Left cardiac atrium (tissue), 4 donors: ENCODE results near the gene ADAMTS20. TPM values are rescaled to one million over a fixed set of nuclear protein-coding genes. Genes with fewer than 3 reads are reported as not detected.
"Not testable (repeated sequence)": the region's sequence is repeated elsewhere in the genome, so short reads cannot be mapped to it uniquely, and the experiment has no call there.

Experiments used
- ATAC-seq, 2 donors: fragments of 200-7000 bp; cut with Tn5 transposase; one replicate each; pipeline ENCODE4 v1.9.1; 2020; ENCODE audit warnings: mild to moderate bottlenecking in 2 of 2, moderate library complexity in 2 of 2
- DNase-seq: peaks from one replicate; pipeline ENCODE4 v3.0.0-alpha.2; 2020
- intact Hi-C, 2 donors: fragments of 100-400 bp; cut with DNase I; formaldehyde crosslinking; loops; one replicate each; pipeline versions ENCODE4 v1.14.1 to v1.15.1; 2022 to 2023
- long read RNA-seq: library from polyadenylated mRNA; unstranded; transcript quantifications from one replicate; pipeline ENCODE4 v2.0.0, GENCODE V29; 2021
- total RNA-seq, 2 donors: library from RNA; stranded (reverse); fragmentation: NEBNext Ultra II Directional; extraction: Animal tissue kit (Norgen Biotek cat#: 25700); gene quantifications; one replicate each; pipeline ENCODE4 v1.2.1, GENCODE V29; 2021
- donor health status: DM: no; HTN: yes; CAD: no.
- donor health status: DM: no; HTN: yes; CAD: no; lungs with severe emphysema.
- donor health status: DM: yes; HTN: yes; CAD: no.
- donor health status: Dilated cardiomyopathy.

The ADAMTS20 gene
- not detected for total RNA-seq
- long read RNA-seq: 0 reads

GRCh38 chr12:43551971-43552559 lies at the start of gene ADAMTS20:
TSS of gene ADAMTS20 (minus strand) at chr12:43552203. CDS start at chr12:43551921, 282 bp downstream.
- ATAC-seq (peak in 1 of 2 donors; percentile 24), DNase-seq (no peak)
- intact Hi-C loops: no loop called here

GRCh38 chr12:43599708-43600107 lies 47.7 kb upstream of the ADAMTS20 start:
- ATAC-seq: no peak
- intact Hi-C loops: no loop called here

GRCh38 chr12:43599066-43599465 lies 47.1 kb upstream of the ADAMTS20 start:
- ATAC-seq (no peak), DNase-seq (no peak)
- intact Hi-C loops: no loop called here

More at GRCh38 chr12:43599708-43600107, 47.7 kb upstream of the ADAMTS20 start:
- no peak for DNase-seq

GRCh38 chr12:43590307-43590706 lies 38.3 kb upstream of the ADAMTS20 start:
- no peak for DNase-seq
- no peak for ATAC-seq
- intact Hi-C loops: no loop called here

GRCh38 chr12:43586646-43587245 lies 34.7 kb upstream of the ADAMTS20 start:
- ATAC-seq (no peak), DNase-seq (no peak)
- intact Hi-C loops: no loop called here

GRCh38 chr12:43585676-43586075 lies 33.7 kb upstream of the ADAMTS20 start:
- intact Hi-C loops: no loop called here
- DNase-seq (no peak), ATAC-seq (no peak)

GRCh38 chr12:43580601-43581000 lies 28.6 kb upstream of the ADAMTS20 start:
- intact Hi-C loops: no loop called here
- DNase-seq (no peak), ATAC-seq (no peak)

- intact Hi-C loops: no loop called here
- DNase-seq (no peak), ATAC-seq (no peak)
Measured at GRCh38 chr12:43579206-43579605, 27.2 kb upstream of the ADAMTS20 start.

GRCh38 chr12:43578782-43579181 lies 26.8 kb upstream of the ADAMTS20 start:
- intact Hi-C loops: no loop called here
- ATAC-seq (no peak), DNase-seq (no peak)

- intact Hi-C loops: no loop called here
- ATAC-seq (no peak), DNase-seq (no peak)
Measured at GRCh38 chr12:43577381-43577780, 25.4 kb upstream of the ADAMTS20 start.

- DNase-seq: no peak
- intact Hi-C loops: no loop called here
Measured at GRCh38 chr12:43576162-43576561, 24.2 kb upstream of the ADAMTS20 start.

GRCh38 chr12:43571885-43572284 lies 19.9 kb upstream of the ADAMTS20 start:
- ATAC-seq (no peak), DNase-seq (no peak)
- intact Hi-C loops: no loop called here

More at GRCh38 chr12:43576162-43576561, 24.2 kb upstream of the ADAMTS20 start:
- ATAC-seq: no peak

GRCh38 chr12:43556057-43556456 lies 4.1 kb upstream of the ADAMTS20 start:
- intact Hi-C loops: no loop called here
- ATAC-seq (no peak), DNase-seq (no peak)

- no peak for ATAC-seq
- DNase-seq: no peak
- intact Hi-C loops: no loop called here
Measured at GRCh38 chr12:43551279-43551970, 578 bp downstream of the ADAMTS20 start.

GRCh38 chr12:43550831-43551271 lies 1.2 kb downstream of the ADAMTS20 start:
- intact Hi-C loops: no loop called here
- ATAC-seq (no peak), DNase-seq (no peak)

- ATAC-seq (no peak), DNase-seq (no peak)
- intact Hi-C loops: no loop called here
Measured at GRCh38 chr12:43544703-43545102, 7.3 kb downstream of the ADAMTS20 start.

- ATAC-seq: no peak
- intact Hi-C loops: no loop called here
- DNase-seq: no peak
Measured at GRCh38 chr12:43540470-43540869, 11.5 kb downstream of the ADAMTS20 start.

GRCh38 chr12:43537675-43538074 lies 14.3 kb downstream of the ADAMTS20 start:
- DNase-seq, intact Hi-C loops, ATAC-seq: not testable (repeated sequence)

- intact Hi-C loops: no loop called here
- DNase-seq: no peak
- no peak for ATAC-seq
Measured at GRCh38 chr12:43516045-43516444, 36.0 kb downstream of the ADAMTS20 start.

GRCh38 chr12:43501703-43502102 lies 50.3 kb downstream of the ADAMTS20 start:
- DNase-seq (no peak), ATAC-seq (no peak)
- intact Hi-C loops: loop anchor here in 1 of 2 donors (5.0 kb wide), 1 partner anchor 226 kb away; no protein-coding TSS in a partner anchor
